ENCODE measurements around the gene NBAS.

GRCh38 chr2:15492773-15493325 is 68.3 kb downstream of the NBAS start:
- TF ChIP-seq POLR2A (IDR thresholded peaks at IDR 0.05; ENCODE audit: low read depth, low read length) (no peak), TAF1 (IDR thresholded peaks at IDR 0.05; ENCODE audit: borderline replicate concordance, low read depth, low read length) (no peak), POLR2AphosphoS5 (IDR thresholded peaks at IDR 0.05; ENCODE audit: low read depth, low read length) (no peak)

Measured in GM12892 (cell line).